Myocyte (in vitro differentiated cells): Measurements from ENCODE around the gene PI4KA. TPM values are rescaled to one million over a fixed set of nuclear protein-coding genes. Genes with fewer than 3 reads are reported as not detected.
"Not testable (repeated sequence)": the region's sequence is repeated elsewhere in the genome, so short reads cannot be mapped to it uniquely, and the experiment has no call there.

Source experiments
- DNase-seq: peaks from one replicate; pipeline ENCODE4 v3.0.0-alpha.2; 2012; ENCODE audit warnings: low read depth
- total RNA-seq: library from RNA; depleted of rRNA; stranded (reverse); fragments of >200 nt; gene quantifications from 2 replicates; pipeline ENCODE4 v1.2.3, GENCODE V29; 2014

The PI4KA gene
- total RNA-seq, 1 donor from 2014 or later, result 41.7 TPM

DNA sequence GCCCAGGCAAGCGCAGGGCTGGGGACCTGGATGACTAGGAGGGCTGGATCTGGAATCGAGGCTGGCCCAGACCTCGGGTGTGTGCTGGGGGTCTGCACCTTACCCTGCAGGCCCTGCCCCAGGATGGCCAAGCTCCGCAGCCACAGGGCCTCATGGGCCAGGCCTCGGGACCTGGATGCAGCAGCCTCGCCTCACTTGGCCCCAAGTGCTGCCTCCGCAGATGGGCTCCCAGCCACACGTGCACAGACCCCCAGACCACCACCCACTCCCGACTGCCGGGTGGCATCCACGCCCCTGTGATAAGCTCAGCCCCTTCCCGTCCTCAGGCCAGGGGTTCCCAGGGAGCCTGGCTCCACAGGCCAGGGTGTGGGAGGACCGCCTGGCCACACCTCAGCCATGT, 188.7 kb downstream of the PI4KA start:
- not testable (repeated sequence) for DNase-seq

DNA sequence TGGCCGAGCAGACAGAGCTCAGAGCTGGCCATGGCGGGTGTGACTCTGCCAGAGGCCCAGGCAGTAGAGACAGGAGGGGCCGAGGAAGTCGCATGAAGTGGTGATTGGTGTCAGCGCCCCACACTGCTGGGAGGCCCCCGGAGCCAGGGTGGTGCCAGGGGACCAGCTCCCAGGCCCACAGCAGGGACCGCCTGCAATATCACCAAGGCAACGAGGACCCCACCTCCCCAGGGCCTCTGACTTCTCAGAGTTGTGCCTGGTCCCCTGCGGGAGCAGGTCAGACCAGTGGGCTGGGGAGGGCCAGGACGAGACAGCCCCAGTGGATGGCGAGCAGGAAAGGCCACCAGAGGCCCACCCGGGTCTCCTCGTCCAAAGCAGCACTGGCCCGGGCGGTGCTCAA, 189.1 kb downstream of the PI4KA start:
- DNase-seq, result not testable (repeated sequence)

DNA sequence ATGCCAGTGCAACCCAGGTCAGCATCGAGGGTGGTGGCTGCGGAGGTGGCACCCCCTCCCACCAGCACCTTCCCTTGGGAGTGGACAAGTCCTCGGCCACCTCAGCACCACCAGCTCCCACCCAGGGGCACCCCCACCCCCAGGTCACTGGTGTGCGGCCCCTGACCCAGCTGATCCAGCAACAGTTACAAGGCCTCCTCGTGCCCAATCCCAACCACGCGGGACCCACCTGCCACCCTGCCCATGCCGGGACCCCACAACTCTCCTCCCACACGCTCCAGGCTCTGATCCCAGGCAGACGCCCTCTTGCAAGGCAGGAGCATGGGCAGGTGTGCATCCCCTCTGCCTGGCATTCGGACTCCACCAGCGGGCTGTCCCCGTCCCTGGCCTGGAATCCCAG, 189.8 kb downstream of the PI4KA start:
- not testable (repeated sequence) for DNase-seq

DNA sequence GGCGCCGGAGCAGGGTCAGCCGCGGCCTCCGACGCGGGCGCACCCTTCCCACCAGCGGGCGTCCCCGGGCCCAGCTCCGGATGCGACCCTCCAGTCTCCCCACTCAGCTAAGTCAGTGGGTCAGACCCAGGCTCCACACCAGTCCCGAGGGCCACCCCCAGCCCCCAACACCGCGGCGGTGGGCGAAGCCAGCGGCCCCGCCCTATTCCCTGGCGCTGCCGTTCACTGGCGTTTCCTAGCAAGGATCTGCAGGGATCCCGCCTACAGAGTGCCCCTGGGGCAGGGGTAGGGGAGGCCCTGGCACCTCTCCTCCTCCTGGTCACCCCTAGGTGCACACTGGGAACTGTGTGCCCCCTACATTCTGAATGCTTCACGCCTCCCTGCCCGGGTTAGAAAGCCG, 190.4 kb downstream of the PI4KA start:
- not testable (repeated sequence) for DNase-seq

DNA sequence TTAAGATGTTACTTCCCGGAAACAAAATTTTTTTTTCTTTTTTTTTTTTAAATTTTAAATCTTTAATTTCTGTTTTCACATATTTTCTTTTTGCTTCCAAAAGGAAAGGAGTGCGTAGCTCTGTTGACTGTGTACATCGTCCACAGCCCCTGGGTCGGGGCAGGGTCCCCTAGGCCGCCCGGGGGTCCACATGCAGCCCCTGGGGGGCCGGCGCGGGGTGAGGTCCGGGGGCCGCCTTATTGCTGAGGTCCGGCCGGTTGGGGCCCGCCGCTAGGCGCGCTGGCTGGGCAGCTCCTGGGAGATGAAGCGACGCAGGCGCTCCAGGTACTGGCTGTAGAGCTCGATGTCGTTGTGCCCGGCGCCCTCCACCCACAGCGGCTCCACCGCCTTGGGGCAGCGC, 191.1 kb downstream of the PI4KA start:
- not testable (repeated sequence) for DNase-seq

DNA sequence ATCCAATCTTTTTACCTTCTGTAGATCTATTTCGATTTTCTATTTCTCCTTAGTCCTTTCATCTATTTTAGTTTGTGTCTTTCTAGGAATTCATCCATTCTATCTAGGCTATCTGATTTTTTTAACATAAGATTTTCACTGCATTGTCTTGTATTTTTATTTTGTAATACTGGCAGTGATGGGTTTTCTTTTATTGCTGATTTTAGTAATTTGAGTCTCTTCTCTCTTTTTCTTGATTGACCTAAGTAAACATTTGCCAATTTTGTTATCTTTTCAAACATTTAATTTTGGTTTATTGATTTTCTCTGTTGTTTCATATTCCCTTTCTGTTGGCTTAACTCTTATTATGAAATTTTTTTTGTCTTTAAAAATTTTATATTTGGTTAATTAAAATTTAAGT, 192.1 kb downstream of the PI4KA start:
- DNase-seq, result no peak

DNA sequence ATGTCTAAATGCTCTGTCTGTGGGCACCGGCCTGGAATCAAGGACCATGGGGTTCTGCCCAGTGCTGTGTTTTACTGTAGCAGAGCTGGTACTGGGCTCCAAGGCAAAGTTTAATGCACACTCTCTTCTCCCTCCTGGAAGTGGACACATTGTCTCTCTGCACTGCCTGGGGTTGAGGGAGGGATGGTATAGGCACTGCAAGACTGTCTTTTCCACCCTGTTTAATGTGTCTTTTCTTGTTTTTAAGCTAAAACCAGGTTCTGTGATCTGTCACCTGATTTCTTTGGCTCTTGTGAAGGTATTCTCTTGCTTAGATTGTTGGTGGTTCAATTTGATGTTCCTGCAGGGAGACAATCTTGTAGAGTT, 194.0 kb downstream of the PI4KA start:
- DNase-seq, result no peak

DNA sequence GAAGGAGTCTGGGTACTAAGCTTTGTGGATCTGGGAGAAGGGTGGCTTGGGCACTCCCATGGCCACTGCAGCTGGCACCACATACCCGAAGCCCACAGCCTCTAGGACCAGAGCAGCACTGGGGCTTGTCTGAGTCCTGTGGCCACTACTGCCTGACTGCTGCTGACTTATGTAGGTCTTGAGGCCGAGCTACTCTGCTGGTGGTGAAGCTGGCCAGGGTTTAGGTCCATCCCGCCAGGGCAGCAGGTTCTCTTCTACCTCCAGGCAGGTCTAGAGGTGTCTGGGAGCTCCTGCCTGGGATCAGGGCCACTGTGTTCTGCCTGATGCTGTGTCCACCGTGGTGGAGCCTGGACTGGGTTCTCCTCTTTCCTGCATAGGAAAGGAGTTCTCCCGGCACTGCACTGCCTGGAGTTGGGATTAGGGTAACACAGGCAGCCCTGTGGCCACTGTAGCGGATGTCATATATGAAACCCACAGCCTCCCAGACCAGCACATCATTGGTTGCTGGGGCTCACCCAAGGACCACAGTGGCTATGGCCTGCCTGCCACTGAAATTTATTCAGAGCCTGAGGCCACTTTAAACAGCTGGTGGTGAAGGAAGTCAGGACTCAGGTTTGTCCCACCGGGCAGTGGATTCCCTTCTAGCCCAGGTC, 194.5 kb downstream of the PI4KA start:
- no peak for DNase-seq

DNA sequence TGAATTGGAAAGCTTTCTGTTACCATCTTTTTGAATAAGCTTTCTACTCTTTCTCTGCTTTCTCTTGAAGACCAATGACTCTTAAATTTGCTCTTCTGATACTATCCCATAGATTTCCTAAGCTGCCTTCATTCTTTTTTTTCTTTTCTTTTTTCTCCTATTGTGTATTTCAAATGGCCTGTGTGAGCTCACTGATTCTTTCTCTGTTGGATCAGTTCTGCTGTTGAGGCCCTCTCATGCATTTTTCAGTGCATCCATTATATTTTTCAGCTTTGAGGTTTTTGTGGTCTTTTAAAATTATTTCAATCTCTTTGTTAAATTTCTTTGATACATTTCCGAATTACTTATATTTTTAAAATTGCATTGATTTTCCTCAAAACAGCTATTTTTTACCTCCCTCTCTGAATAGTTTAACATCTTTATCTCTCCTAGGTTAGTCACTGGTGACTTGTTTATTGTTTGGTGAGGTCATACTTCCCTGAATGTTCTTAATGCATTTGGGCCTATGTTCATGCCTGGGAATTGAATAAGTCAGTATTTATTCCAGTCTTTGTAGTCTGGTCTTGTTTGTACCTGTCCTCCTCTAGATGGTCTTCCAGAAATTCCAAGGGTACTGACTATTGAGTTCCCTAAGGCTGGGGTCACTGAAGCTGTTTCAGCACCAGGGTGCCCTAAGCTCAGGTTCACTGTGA, 195.3 kb downstream of the PI4KA start:
- no peak for DNase-seq

DNA sequence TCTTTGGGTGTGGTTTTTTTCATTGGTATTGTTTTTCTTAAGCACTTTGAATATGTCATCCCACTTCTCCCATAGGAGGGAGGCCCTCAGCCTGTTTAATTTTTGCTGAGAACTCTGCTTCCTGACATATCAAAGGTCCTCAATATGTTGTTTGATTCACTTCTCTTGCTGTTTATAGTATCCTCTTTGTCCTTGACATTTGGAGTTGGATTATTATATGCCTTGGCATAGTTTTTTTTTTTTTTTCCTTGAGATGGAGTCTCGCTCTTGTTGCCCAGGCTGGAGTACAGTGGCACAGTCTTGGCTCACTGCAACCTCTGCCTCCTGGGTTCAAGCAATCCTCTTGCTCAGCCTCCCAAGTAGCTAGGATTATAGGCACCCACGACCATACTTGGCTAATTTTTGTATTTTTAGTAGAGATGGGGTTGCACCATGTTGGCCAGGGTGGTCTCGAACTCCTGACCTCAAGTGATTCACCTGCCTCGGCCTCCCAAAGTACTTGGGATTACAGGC, 196.0 kb downstream of the PI4KA start:
- not testable (repeated sequence) for DNase-seq

DNA sequence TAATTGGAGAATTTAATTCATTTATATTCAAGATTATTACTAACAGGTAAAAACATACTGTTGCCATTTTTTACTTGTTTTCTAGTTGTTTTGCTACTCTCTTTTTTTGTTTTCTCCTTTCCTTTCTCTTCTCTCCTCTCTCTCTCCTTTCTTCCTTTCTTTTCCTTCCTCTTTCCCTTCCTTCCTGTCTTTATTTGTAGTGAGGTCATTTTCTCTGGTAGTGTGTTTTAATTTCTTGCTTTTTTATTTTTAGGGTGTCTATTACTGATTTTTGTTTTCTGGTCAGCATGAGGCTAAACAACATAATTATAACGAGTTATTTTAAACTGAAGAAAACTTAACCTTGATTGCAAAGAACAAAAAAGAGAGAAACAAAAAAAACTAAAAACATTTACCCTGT, 197.1 kb downstream of the PI4KA start:
- no peak for DNase-seq

DNA sequence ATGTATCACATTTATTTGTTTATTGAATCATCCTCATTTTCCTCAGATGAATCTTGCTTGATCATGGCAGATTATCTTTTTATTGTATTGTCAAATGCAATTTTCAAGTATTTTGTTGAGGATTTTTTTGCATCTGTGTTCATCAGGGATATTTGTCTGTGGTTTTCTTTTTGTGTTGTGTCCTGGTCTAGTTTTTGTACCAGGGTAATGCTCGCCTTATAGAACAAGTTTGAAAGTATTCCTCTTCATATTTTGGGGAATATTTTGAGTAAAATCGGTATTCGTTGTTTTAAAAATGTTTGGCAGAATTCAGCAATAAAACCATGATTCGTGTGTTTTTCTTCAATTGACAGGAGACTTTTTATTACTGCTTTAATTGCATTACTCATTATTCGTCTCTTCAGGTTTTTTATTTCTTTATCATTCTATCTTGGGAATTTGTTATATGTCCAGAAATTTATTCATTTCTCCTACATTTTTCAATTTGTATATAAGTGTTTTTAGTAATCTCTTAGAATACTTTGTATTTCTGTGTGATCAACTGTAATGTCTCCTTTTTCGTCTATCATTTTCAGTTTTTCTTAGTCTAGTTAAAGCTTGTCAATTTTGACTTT, 198.1 kb downstream of the PI4KA start:
- DNase-seq, result no peak

DNA sequence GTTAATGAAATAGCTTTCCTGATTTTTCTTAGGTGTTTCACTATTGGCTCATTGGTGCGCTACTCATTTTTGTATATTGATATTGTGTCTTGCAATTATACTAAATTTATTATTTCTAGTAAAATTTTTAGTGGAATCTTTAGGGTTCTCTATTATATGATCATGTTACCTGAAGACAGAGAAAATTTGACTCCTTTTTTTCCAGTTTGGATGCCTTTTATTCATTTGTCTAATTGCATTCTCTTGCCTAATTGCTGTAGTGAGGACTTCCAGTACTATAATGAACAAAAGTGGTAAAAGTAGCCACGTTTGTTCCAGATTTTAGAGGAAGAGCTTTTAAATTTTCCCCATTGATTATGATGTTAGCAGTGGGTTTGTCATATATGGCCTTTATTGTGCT, 198.7 kb downstream of the PI4KA start:
- no peak for DNase-seq

DNA sequence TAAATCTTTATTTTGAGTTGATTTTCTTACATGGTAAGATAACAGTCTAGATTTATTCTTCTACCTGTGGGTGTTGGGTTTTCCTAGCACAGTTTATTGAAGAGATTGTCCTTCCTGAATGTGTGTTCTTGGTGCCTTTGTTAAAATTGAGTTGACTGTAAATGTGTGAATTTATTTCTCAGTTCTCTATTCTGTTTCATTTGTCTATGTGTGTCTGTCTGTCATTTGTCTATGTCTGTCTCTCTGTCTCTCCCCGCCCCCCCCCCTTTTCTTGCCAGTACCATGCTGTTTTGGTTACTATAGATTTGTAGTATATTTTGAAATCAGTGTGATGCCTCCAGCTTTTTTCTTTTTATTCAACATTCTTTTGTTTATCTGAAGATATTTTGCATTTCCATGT, 199.4 kb downstream of the PI4KA start:
- no peak for DNase-seq

DNA sequence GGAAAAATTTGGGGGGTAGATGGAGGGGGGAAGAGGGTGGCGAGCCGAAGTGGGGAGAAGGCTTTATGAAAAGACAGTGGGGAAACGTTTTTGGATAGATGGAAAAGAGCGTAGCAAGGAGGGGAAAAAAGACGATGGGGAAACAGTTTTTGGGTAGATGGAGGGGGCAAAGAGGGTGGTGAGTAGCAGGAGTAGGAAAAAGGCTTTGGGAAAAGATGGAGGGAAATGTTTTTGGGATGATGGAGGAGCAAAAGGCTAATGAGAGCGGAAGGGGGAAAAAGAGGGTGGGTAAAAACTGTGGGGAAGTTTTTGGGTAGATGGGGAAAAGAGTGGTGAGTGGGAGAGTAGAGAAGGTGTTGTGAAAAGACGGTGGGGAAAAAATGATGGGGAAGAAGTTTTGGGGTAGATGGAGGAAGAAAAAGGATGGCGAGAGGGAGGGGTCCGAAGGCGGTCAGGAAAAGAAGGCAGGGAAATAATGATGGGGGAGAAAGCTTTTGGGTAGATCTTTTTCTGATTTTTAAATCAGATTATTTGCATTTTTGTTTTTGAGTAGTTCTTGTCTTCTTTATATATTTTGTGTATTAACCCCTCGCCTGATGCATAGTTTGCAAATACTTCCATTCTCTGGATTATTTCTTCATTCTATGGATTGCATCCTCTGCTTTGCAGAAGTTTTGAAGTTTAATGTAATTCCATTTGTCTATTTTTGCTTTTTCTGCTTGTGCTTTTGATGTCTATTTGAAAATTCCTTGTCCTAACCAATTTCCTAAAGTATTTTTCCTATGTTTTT, 200.0 kb downstream of the PI4KA start:
- DNase-seq, result no peak

DNA sequence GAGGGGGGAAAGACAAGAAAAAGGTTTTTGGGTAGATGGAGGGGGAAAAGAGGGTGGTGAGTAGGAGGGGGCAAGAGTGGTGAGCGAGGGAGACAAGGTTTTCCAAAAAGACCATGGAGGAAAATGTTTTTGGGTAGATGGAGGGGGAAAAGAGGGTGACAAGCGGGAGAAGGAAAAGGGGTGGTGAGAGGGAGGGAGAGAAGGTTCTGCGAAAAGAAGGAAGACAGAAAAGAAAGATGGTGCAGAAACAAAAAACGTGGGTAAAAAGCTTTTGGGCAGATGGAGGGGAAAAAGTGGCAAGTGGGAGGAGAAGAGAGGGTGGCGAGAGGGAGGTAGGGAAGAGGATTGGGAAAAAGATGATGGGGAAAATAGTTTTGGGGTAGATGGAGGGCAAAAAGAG, 200.6 kb downstream of the PI4KA start:
- DNase-seq, result no peak

Other genes starting within 250 kb of the PI4KA start
- not detected in 2 replicates for gene SERPIND1, start 84.7 kb downstream of the PI4KA start, total RNA-seq
- 15.1 and 19.1 TPM in 2 replicates for gene SNAP29, start 196 bp upstream of the PI4KA start, total RNA-seq
- gene CRKL, start 58.6 kb upstream of the PI4KA start, total RNA-seq, result 48.5 and 52.6 TPM in 2 replicates
- gene AIFM3, start 108.4 kb upstream of the PI4KA start, total RNA-seq, result 0.13 TPM in 1 of 2 replicates, not detected in the other
- 51.8 and 54.3 TPM in 2 replicates for gene LZTR1, start 123.5 kb upstream of the PI4KA start, total RNA-seq
- gene THAP7, start 143.3 kb upstream of the PI4KA start, total RNA-seq, result 56.5 and 60.0 TPM in 2 replicates
- gene P2RX6, start 156.4 kb upstream of the PI4KA start, total RNA-seq, result 72.8 and 103 TPM in 2 replicates
- 0.70 and 1.3 TPM in 2 replicates for gene SLC7A4, start 173.8 kb upstream of the PI4KA start, total RNA-seq
- gene LRRC74B, start 187.1 kb upstream of the PI4KA start, total RNA-seq, result 0.08 and 0.88 TPM in 2 replicates